NCI-H2171 (cell line): Measurements from ENCODE around the gene BACE2.

Source experiments
- DNase-seq: peaks from one replicate; lab custom pipeline; 2025; lab: John Stamatoyannopoulos, UW

Gene BACE2

GRCh38 chr21:41321908-41322495 is 154.0 kb downstream of the BACE2 start:
- no peak for DNase-seq

- DNase-seq, result no peak
Observed at GRCh38 chr21:41322496-41323382, 154.8 kb downstream of the BACE2 start.

GRCh38 chr21:41325138-41325912 is 157.4 kb downstream of the BACE2 start:
- DNase-seq, result no peak

GRCh38 chr21:41326414-41327080 is 158.6 kb downstream of the BACE2 start:
- no peak for DNase-seq

GRCh38 chr21:41327753-41328152 is 159.8 kb downstream of the BACE2 start:
- no peak for DNase-seq

- DNase-seq, result no peak
Observed at GRCh38 chr21:41328660-41329607, 161.0 kb downstream of the BACE2 start.
